Measurements from ENCODE around the gene CNN2.

DNA sequence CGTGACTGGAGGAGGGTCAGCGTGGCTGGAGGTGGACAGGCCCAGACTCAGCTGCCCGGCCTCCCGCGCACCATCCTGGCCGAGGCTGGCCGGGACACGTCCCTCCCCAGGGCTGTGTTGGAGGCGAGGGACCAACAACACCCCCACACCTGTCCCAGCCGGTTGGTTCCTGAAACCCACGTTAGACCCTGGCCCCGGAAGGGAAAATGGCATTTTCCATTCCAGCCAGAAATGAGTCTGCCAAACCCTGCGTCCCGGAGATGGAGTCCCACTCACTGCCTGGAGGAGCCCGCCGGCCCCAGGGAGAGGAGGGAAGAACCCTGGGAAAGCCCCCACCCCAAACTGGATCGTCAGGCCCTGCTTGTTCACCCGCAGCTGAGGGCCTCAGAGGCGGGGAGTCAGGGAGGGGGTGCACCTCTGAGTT lies 47.1 kb upstream of the CNN2 start:
- TF ChIP-seq YY1 (IDR thresholded peaks at IDR 0.05) (no peak), JUND (IDR thresholded peaks at IDR 0.05) (no peak), RAD21 (IDR thresholded peaks at IDR 0.05) (no peak), ZBTB33 (IDR thresholded peaks at IDR 0.05) (no peak), HNF4G (IDR thresholded peaks at IDR 0.05) (no peak), MAX (IDR thresholded peaks at IDR 0.05) (no peak), GABPA (IDR thresholded peaks at IDR 0.05 in 1 of 2, conservative IDR thresholded peaks at IDR 0.05 in 1 of 2) (no peak), REST (IDR thresholded peaks at IDR 0.05) (no peak), TAF1 (conservative IDR thresholded peaks at IDR 0.05) (no peak), SP1 (IDR thresholded peaks at IDR 0.05) (no peak), FOXA1 (IDR thresholded peaks at IDR 0.05) (no peak), ATF3 (IDR thresholded peaks at IDR 0.05) (no peak)
- TF ChIP-seq, protein P1, sequence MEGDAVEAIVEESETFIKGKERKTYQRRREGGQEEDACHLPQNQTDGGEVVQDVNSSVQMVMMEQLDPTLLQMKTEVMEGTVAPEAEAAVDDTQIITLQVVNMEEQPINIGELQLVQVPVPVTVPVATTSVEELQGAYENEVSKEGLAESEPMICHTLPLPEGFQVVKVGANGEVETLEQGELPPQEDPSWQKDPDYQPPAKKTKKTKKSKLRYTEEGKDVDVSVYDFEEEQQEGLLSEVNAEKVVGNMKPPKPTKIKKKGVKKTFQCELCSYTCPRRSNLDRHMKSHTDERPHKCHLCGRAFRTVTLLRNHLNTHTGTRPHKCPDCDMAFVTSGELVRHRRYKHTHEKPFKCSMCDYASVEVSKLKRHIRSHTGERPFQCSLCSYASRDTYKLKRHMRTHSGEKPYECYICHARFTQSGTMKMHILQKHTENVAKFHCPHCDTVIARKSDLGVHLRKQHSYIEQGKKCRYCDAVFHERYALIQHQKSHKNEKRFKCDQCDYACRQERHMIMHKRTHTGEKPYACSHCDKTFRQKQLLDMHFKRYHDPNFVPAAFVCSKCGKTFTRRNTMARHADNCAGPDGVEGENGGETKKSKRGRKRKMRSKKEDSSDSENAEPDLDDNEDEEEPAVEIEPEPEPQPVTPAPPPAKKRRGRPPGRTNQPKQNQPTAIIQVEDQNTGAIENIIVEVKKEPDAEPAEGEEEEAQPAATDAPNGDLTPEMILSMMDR (IDR thresholded peaks at IDR 0.05; ENCODE audit: low read depth, low read length, missing input control) = no peak

Measured in liver (tissue), 3 donors.